Medulla oblongata (tissue), 1 donor: ENCODE data around the gene NBAS.

ENCODE experiments used
- DNase-seq: peaks from one replicate; pipeline ENCODE4 v3.0.0-alpha.2; 2015; ENCODE audit errors: extremely low spot score

Gene NBAS

GRCh38 chr2:15170070-15170775, 390.9 kb downstream of the NBAS start:
- no peak for DNase-seq

GRCh38 chr2:15169326-15170069, 391.6 kb downstream of the NBAS start:
- DNase-seq: no peak

GRCh38 chr2:15168116-15168515, 393.0 kb downstream of the NBAS start:
- DNase-seq: no peak

- no peak for DNase-seq
Measured at GRCh38 chr2:15166878-15167277, 394.3 kb downstream of the NBAS start.

- no peak for DNase-seq
Measured at GRCh38 chr2:15163326-15163725, 397.8 kb downstream of the NBAS start.

- DNase-seq: no peak
Measured at GRCh38 chr2:15162620-15163019, 398.5 kb downstream of the NBAS start.

- DNase-seq: no peak
Measured at GRCh38 chr2:15160201-15160991, 400.7 kb downstream of the NBAS start.

- peak; percentile 75 for DNase-seq
Measured at GRCh38 chr2:15159751-15160177, 401.4 kb downstream of the NBAS start.

- no peak for DNase-seq
Measured at GRCh38 chr2:15159206-15159605, 401.9 kb downstream of the NBAS start.

- no peak for DNase-seq
Measured at GRCh38 chr2:15158532-15158931, 402.6 kb downstream of the NBAS start.

GRCh38 chr2:15158100-15158499, 403.0 kb downstream of the NBAS start:
- no peak for DNase-seq

GRCh38 chr2:15155959-15156574, 405.1 kb downstream of the NBAS start:
- no peak for DNase-seq

- DNase-seq: no peak
Measured at GRCh38 chr2:15154297-15154696, 406.8 kb downstream of the NBAS start.

- DNase-seq: no peak
Measured at GRCh38 chr2:15152382-15152781, 408.8 kb downstream of the NBAS start.

- no peak for DNase-seq
Measured at GRCh38 chr2:15149063-15149462, 412.1 kb downstream of the NBAS start.

- no peak for DNase-seq
Measured at GRCh38 chr2:15147591-15147990, 413.5 kb downstream of the NBAS start.

- DNase-seq: no peak
Measured at GRCh38 chr2:15146960-15147359, 414.2 kb downstream of the NBAS start.

GRCh38 chr2:15145919-15146318, 415.2 kb downstream of the NBAS start:
- no peak for DNase-seq

- no peak for DNase-seq
Measured at GRCh38 chr2:15145046-15145817, 415.9 kb downstream of the NBAS start.

GRCh38 chr2:15142069-15142689, 419.0 kb downstream of the NBAS start:
- no peak for DNase-seq

- DNase-seq: no peak
Measured at GRCh38 chr2:15141211-15141610, 419.9 kb downstream of the NBAS start.
